Trophoblast cell (in vitro differentiated cells and primary cell): ENCODE measurements around the gene CACNA2D3.

Experiments
- DNase-seq, 2 donors: peaks; one replicate each; pipeline ENCODE4 v3.0.0-alpha.2; 2016
- H2AFZ ChIP-seq: 2 replicates; pipeline ENCODE4 v1.6.1; 2013; ENCODE audit warnings: low read length, moderate library complexity, mild to moderate bottlenecking; ENCODE audit not compliant: insufficient read depth, poor library complexity
- H2AK5ac ChIP-seq: 2 replicates; pipeline ENCODE4 v1.6.1; 2013; ENCODE audit warnings: mild to moderate bottlenecking, low read length
- H2BK120ac ChIP-seq: 2 replicates; pipeline ENCODE4 v1.6.1; 2013; ENCODE audit warnings: low read length, mild to moderate bottlenecking, moderate library complexity; ENCODE audit not compliant: insufficient read depth, poor library complexity
- H2BK12ac ChIP-seq: 2 replicates; pipeline ENCODE4 v1.6.1; 2013; ENCODE audit warnings: mild to moderate bottlenecking, low read length, moderate library complexity
- H2BK5ac ChIP-seq: 2 replicates; pipeline ENCODE4 v1.6.1; 2013; ENCODE audit warnings: low read length, low read depth, moderate library complexity, mild to moderate bottlenecking; ENCODE audit not compliant: poor library complexity
- H3K14ac ChIP-seq: 2 replicates; pipeline ENCODE4 v1.6.1; 2013; ENCODE audit warnings: mild to moderate bottlenecking, low read length
- H3K18ac ChIP-seq: 2 replicates; pipeline ENCODE4 v1.6.1; 2013; ENCODE audit warnings: mild to moderate bottlenecking, low read length
- H3K23ac ChIP-seq: 2 replicates; pipeline ENCODE4 v1.6.1; 2013; ENCODE audit warnings: low read length
- H3K27ac ChIP-seq: 2 replicates; pipeline ENCODE4 v1.5.1; 2013; ENCODE audit warnings: low read depth, mild to moderate bottlenecking, inconsistent platforms, low read length, moderate library complexity
- H3K27me3 ChIP-seq: 2 replicates; pipeline ENCODE4 v1.6.1; 2013; ENCODE audit warnings: inconsistent platforms, mild to moderate bottlenecking, low read length, moderate library complexity; ENCODE audit not compliant: insufficient read depth
- H3K36me3 ChIP-seq, 2 experiments: 1 replicate in 1 of 2; 2 replicates in 1 of 2; pipeline ENCODE4 v1.6.1; 2013; ENCODE audit warnings: low read length in 2 of 2, mild to moderate bottlenecking in 2 of 2, moderate library complexity in 1 of 2; ENCODE audit not compliant: insufficient read depth in 2 of 2, control insufficient read depth in 1 of 2
- H3K4ac ChIP-seq: 2 replicates; pipeline ENCODE4 v1.6.1; 2013; ENCODE audit warnings: low read depth, mild to moderate bottlenecking, low read length, moderate library complexity
- H3K4me1 ChIP-seq, 2 experiments: 1 replicate in 1 of 2; 2 replicates in 1 of 2; pipeline ENCODE4 v1.6.1; 2013; ENCODE audit warnings: low read length in 2 of 2, mild to moderate bottlenecking in 2 of 2, moderate library complexity in 1 of 2; ENCODE audit not compliant: insufficient read depth in 2 of 2, control insufficient read depth in 1 of 2
- H3K4me2 ChIP-seq: 2 replicates; pipeline ENCODE4 v1.6.1; 2013; ENCODE audit warnings: inconsistent platforms, mild to moderate bottlenecking, low read length, moderate library complexity
- H3K4me3 ChIP-seq: 2 replicates; pipeline ENCODE4 v1.5.1; 2013; ENCODE audit warnings: mild to moderate bottlenecking, low read depth, low read length, inconsistent platforms
- H3K79me1 ChIP-seq: one replicate; pipeline ENCODE4 v1.6.1; 2013; ENCODE audit warnings: low read length
- H3K79me2 ChIP-seq: 2 replicates; pipeline ENCODE4 v1.6.1; 2013; ENCODE audit warnings: low read length, mild to moderate bottlenecking; ENCODE audit not compliant: control insufficient read depth, insufficient read depth, poor library complexity
- H3K9ac ChIP-seq: 2 replicates; pipeline ENCODE4 v1.6.1; 2013; ENCODE audit warnings: mild to moderate bottlenecking, low read length
- H3K9me3 ChIP-seq: 2 replicates; pipeline ENCODE4 v1.6.1; 2013; ENCODE audit warnings: low read depth, mild to moderate bottlenecking, control low read depth, inconsistent platforms, low read length; ENCODE audit not compliant: insufficient read depth
- H4K12ac ChIP-seq: 2 replicates; pipeline ENCODE4 v1.6.1; 2013; ENCODE audit warnings: low read depth, mild to moderate bottlenecking, low read length, moderate library complexity
- H4K8ac ChIP-seq: 2 replicates; pipeline ENCODE4 v1.6.1; 2013; ENCODE audit warnings: low read depth, mild to moderate bottlenecking, low read length, moderate library complexity
- H4K91ac ChIP-seq: one replicate; pipeline ENCODE4 v1.6.1; 2013; ENCODE audit warnings: low read depth, mild to moderate bottlenecking, low read length, moderate library complexity
- WGBS: extraction: QIAGEN DNeasy Blood & Tissue Kit; methylation state at CpG from one replicate; pipeline ENCODE4 v1.1.7; 2013; ENCODE audit warnings: missing lambda C conversion rate; ENCODE audit not compliant: insufficient read length, insufficient coverage; ENCODE audit errors: extremely low coverage; 5-methylcytosine and 5-hydroxymethylcytosine counted together

CACNA2D3 gene

DNA sequence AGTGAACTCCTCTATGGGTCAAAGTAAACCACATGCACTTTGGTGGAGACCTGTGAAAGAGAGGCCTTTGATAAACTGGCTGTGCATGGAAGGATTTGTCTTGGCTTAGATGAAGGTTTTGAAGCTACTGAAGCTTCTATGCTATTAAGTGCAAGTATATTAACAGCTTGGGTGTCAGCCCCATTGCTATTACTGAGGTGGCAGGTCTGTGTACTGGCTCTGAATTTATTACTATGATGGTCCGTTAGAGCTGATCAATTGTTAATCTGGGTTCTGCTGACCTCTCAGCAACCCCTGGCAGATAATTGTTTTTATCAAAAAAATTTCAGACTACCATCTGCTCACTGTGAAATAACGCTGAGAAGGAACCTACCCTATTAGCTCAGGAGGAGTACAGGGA lies 268.2 kb downstream of the CACNA2D3 start:
- H3K9me3 ChIP-seq = no peaks in the 10 kb centered on the region
- no peak overlapping the region for H3K14ac ChIP-seq
- no peak overlapping the region for H3K9ac ChIP-seq
- H2BK5ac ChIP-seq = no peak overlapping the region
- H3K27ac ChIP-seq = no peak overlapping the region
- no peak overlapping the region for H3K4ac ChIP-seq
- H3K4me3 ChIP-seq = no peak overlapping the region
- H3K18ac ChIP-seq = no peak overlapping the region
- no peak overlapping the region for H3K23ac ChIP-seq
- H4K8ac ChIP-seq = no peak overlapping the region
- H3K79me2 ChIP-seq = no peaks in the 10 kb centered on the region
- no peaks in the 10 kb centered on the region for H3K27me3 ChIP-seq
- H4K91ac ChIP-seq = no peak overlapping the region
- WGBS = no CpG with 5 or more reads among the region's 2 CpGs
- H3K4me1 ChIP-seq = no peaks in the 10 kb centered on the region
- H2BK12ac ChIP-seq = no peak overlapping the region
- no peak overlapping the region for H2AFZ ChIP-seq
- no peak overlapping the region for H2AK5ac ChIP-seq
- H3K36me3 ChIP-seq = no peaks in the 10 kb centered on the region
- no peak overlapping the region for H3K4me2 ChIP-seq
- H2BK120ac ChIP-seq = no peak overlapping the region
- DNase-seq = no peak
- no peaks in the 10 kb centered on the region for H3K79me1 ChIP-seq
- no peak overlapping the region for H4K12ac ChIP-seq

DNA sequence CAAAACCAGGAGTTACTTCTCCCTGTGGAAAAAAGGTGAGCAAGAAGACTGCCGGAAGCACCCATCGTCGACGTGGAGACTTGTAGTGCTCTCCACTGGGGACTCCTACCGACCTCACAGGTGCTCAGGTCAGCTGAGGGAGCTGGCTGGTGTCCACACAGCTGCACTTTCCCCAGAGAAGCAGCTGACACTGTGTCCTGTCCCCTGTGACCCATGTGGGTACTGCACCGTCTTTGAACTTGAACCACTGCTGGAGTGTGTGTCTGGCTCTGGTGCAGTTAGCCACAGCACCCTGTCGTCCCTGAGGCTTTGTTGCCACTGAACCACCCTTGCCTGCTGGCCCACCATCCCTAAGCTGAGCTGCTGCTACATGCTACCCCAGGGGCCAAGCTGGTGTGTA lies 270.8 kb downstream of the CACNA2D3 start:
- no peaks in the 10 kb centered on the region for H3K9me3 ChIP-seq
- no peak overlapping the region for H3K27ac ChIP-seq
- no peak for DNase-seq
- no peaks in the 10 kb centered on the region for H3K4me1 ChIP-seq
- no peak overlapping the region for H3K9ac ChIP-seq
- no peak overlapping the region for H3K4ac ChIP-seq
- no peak overlapping the region for H2AFZ ChIP-seq
- no peak overlapping the region for H3K23ac ChIP-seq
- H4K12ac ChIP-seq = no peak overlapping the region
- H2BK12ac ChIP-seq = no peak overlapping the region
- no peaks in the 10 kb centered on the region for H3K79me2 ChIP-seq
- no peak overlapping the region for H3K14ac ChIP-seq
- no peak overlapping the region for H2AK5ac ChIP-seq
- H3K4me3 ChIP-seq = no peak overlapping the region
- WGBS = no CpG with 5 or more reads among the region's 7 CpGs
- no peaks in the 10 kb centered on the region for H3K79me1 ChIP-seq
- no peak overlapping the region for H4K91ac ChIP-seq
- no peak overlapping the region for H2BK120ac ChIP-seq
- no peaks in the 10 kb centered on the region for H3K27me3 ChIP-seq
- no peak overlapping the region for H2BK5ac ChIP-seq
- no peaks in the 10 kb centered on the region for H3K36me3 ChIP-seq
- no peak overlapping the region for H3K4me2 ChIP-seq
- H3K18ac ChIP-seq = no peak overlapping the region
- no peak overlapping the region for H4K8ac ChIP-seq

GRCh38 chr3:54408328-54408727 lies 286.0 kb downstream of the CACNA2D3 start:
- Histone ChIP-seq H4K91ac (no peak overlapping the region), H3K14ac (no peak overlapping the region), H4K8ac (no peak overlapping the region), H3K4me3 (no peak overlapping the region), H3K79me1 (no peaks in the 10 kb centered on the region), H4K12ac (no peak overlapping the region), H3K27ac (no peak overlapping the region), H3K9ac (no peak overlapping the region), H3K4me2 (no peak overlapping the region), H2BK5ac (no peak overlapping the region), H2AFZ (no peak overlapping the region), H3K9me3 (no peaks in the 10 kb centered on the region), H3K18ac (no peak overlapping the region), H3K36me3 (no peaks in the 10 kb centered on the region), H3K4me1 (no peaks in the 10 kb centered on the region), H3K79me2 (no peaks in the 10 kb centered on the region), H2AK5ac (no peak overlapping the region), H2BK12ac (no peak overlapping the region), H3K27me3 (no peaks in the 10 kb centered on the region), H2BK120ac (no peak overlapping the region), H3K4ac (no peak overlapping the region), H3K23ac (no peak overlapping the region)
- no peak for DNase-seq
- WGBS = no CpG with 5 or more reads among the region's 2 CpGs

DNA sequence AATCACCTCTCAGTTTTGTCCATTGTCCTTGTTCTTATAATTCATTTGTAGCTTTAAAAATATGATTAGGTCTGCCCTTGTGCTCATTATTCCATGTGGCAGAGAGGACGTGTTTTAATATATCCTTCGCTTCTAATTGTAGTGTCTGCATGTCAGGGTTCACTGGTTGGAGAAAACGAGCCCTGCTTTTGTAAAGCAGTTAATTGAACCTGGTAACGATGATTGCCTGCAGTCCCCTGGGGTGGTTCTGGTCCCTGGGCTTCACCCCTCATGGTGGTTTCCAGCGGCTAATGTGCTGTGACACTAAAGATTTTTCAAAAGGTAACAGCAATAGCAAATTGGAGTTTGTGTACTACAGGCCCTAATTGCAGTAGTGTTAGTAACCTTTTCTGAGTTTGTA lies 299.6 kb downstream of the CACNA2D3 start:
- H3K4me1 ChIP-seq = no peaks in the 10 kb centered on the region
- WGBS = no CpG with 5 or more reads among the region's 5 CpGs
- no peak overlapping the region for H3K27ac ChIP-seq
- H3K9me3 ChIP-seq = no peaks in the 10 kb centered on the region
- H3K14ac ChIP-seq = no peak overlapping the region
- no peak overlapping the region for H3K18ac ChIP-seq
- H2BK12ac ChIP-seq = no peak overlapping the region
- H3K79me2 ChIP-seq = no peaks in the 10 kb centered on the region
- H3K4me3 ChIP-seq = no peak overlapping the region
- no peak overlapping the region for H4K12ac ChIP-seq
- H4K91ac ChIP-seq = no peak overlapping the region
- no peak overlapping the region for H4K8ac ChIP-seq
- H3K36me3 ChIP-seq = no peaks in the 10 kb centered on the region
- no peaks in the 10 kb centered on the region for H3K27me3 ChIP-seq
- H2BK5ac ChIP-seq = no peak overlapping the region
- no peaks in the 10 kb centered on the region for H3K79me1 ChIP-seq
- H2AK5ac ChIP-seq = no peak overlapping the region
- H2BK120ac ChIP-seq = no peak overlapping the region
- H3K4me2 ChIP-seq = no peak overlapping the region
- no peak overlapping the region for H2AFZ ChIP-seq
- DNase-seq = no peak
- no peak overlapping the region for H3K23ac ChIP-seq
- no peak overlapping the region for H3K4ac ChIP-seq
- no peak overlapping the region for H3K9ac ChIP-seq
